OCI-LY7 (cell line): ENCODE data around the gene RADIL. TPM values are rescaled to one million over a fixed set of nuclear protein-coding genes. Genes with fewer than 3 reads are reported as not detected.

Experiments used
- BruUV-seq: library from RNA; stranded (reverse); fragments of 400-500 nt; replicated peaks from 2 replicates; lab custom pipeline; 2021; lab: Mats Ljungman, UMichigan
- CTCF ChIA-PET: fragments of 300-600 bp; sonication (Branson Sonifier 250); formaldehyde crosslinking; loops from one replicate; lab custom pipeline; 2022; ENCODE audit warnings: antibody characterized with exemption; ENCODE audit not compliant: unreplicated experiment; lab: Charles Lee
- POLR2A ChIA-PET: fragments of 300-600 bp; sonication (Branson Sonifier 250); formaldehyde crosslinking; loops from one replicate; lab custom pipeline; 2022; ENCODE audit warnings: antibody characterized with exemption; lab: Charles Lee
- DNase-seq: peaks from one replicate; pipeline ENCODE4 v3.0.0-alpha.2; 2015; ENCODE audit warnings: low spot score
- H2AFZ ChIP-seq: fragments of 200-600 bp; sonication (generic), shearing (Covaris generic); 2 replicates; pipeline ENCODE4 v1.6.1; 2014; ENCODE audit warnings: mild to moderate bottlenecking, antibody characterized with exemption, low read length, moderate library complexity
- H3K27ac ChIP-seq: fragments of 200-600 bp; sonication (generic); 2 replicates; pipeline ENCODE4 v1.5.1; 2014; ENCODE audit warnings: mixed run types, low read depth, mild to moderate bottlenecking, moderate library complexity, low read length, inconsistent platforms; ENCODE audit not compliant: poor library complexity, severe bottlenecking
- H3K36me3 ChIP-seq: fragments of 200-600 bp; sonication (generic); 2 replicates; pipeline ENCODE4 v1.6.1; 2014; ENCODE audit warnings: mild to moderate bottlenecking, antibody characterized with exemption, low read length, moderate library complexity, mixed read lengths; ENCODE audit not compliant: insufficient read depth
- H3K4me1 ChIP-seq: fragments of 200-600 bp; sonication (generic); 2 replicates; pipeline ENCODE4 v1.5.1; 2014; ENCODE audit warnings: mild to moderate bottlenecking, low read length; ENCODE audit not compliant: insufficient read depth, poor library complexity, severe bottlenecking
- H3K4me2 ChIP-seq: fragments of 200-600 bp; sonication (generic); 2 replicates; pipeline ENCODE4 v1.6.1; 2014; ENCODE audit warnings: mild to moderate bottlenecking, low read length
- H3K4me3 ChIP-seq: fragments of 200-600 bp; sonication (generic); 2 replicates; pipeline ENCODE4 v1.5.1; 2014; ENCODE audit warnings: mild to moderate bottlenecking, low read depth, low read length; ENCODE audit not compliant: poor library complexity, severe bottlenecking
- H3K79me2 ChIP-seq: fragments of 200-600 bp; sonication (generic); 2 replicates; pipeline ENCODE4 v1.6.1; 2016; ENCODE audit warnings: low read depth, mild to moderate bottlenecking, low read length, moderate library complexity, mixed read lengths; ENCODE audit not compliant: insufficient read depth
- H3K9me2 ChIP-seq: fragments of 200-600 bp; sonication (generic); 2 replicates; pipeline ENCODE4 v1.6.1; 2016; ENCODE audit warnings: mild to moderate bottlenecking, low read length, mixed read lengths; ENCODE audit not compliant: insufficient read depth
- H3K9me3 ChIP-seq: fragments of 200-600 bp; sonication (generic); 2 replicates; pipeline ENCODE4 v1.6.1; 2014; ENCODE audit warnings: mild to moderate bottlenecking, mixed run types, low read length, mixed read lengths
- H4K20me1 ChIP-seq: fragments of 200-600 bp; sonication (generic); 2 replicates; pipeline ENCODE4 v1.6.1; 2014; ENCODE audit warnings: mild to moderate bottlenecking, antibody characterized with exemption, low read length, moderate library complexity, mixed read lengths; ENCODE audit not compliant: insufficient read depth
- EZH2phosphoT487 ChIP-seq: fragments of 200-600 bp; sonication (generic); IDR thresholded peaks from 2 replicates; pipeline ENCODE4 v1.6.1; 2018; ENCODE audit warnings: low read depth, borderline replicate concordance, mild to moderate bottlenecking, mixed run types, antibody characterized with exemption, low read length, moderate library complexity, mixed read lengths
- intact Hi-C: fragments of 100-400 bp; cut with micrococcal nuclease; formaldehyde crosslinking; loops from one replicate; pipeline ENCODE4 v1.10.0; 2022; ENCODE audit not compliant: unreplicated experiment
- total RNA-seq, 2 experiments: library from RNA; depleted of rRNA in 1 of 2; stranded (reverse); fragments of >200 nt in 1 of 2; shearing (Covaris generic) in 1 of 2; gene quantifications; 2 replicates each; pipeline ENCODE4 v1.2.3, GENCODE V29; 2014 to 2022
- TF ChIP-seq, protein P1 (sequence below): fragments of 200-600 bp; sonication (generic); conservative IDR thresholded peaks from 2 replicates; pipeline ENCODE4 v1.5.1; 2014; ENCODE audit warnings: mild to moderate bottlenecking, antibody characterized with exemption, low read length, moderate library complexity, mixed read lengths

Gene RADIL
- total RNA-seq, 2 experiments from 2014 or later: 0.34 TPM; not detected in 1

DNA sequence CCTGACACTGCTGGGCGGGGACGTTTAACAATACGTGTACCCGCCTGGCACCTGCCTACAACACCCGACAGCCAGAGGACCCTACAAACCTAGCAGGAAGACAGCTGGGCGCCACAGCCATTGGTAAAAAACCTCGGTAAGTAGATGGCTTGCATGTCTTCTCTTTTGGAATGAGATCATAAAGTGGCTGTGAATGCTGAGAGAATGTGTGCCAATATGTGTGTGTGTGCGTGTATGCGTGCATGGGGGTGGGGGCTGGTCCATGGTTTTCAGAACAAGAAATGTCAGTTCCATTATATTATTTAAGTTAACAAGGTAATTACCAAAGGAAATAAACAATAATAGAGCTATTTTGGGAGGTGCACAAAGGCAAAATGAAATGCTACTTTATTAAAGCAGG lies 60.8 kb downstream of the RADIL start:
- H3K79me2 ChIP-seq: no peaks in the 10 kb centered on the region
- ChIA-PET CTCF (no interaction called here), POLR2A (no interaction called here)
- H3K9me3 ChIP-seq: no peaks in the 10 kb centered on the region
- no peak overlapping the region for H2AFZ ChIP-seq
- H3K4me2 ChIP-seq: no peak overlapping the region
- H3K4me3 ChIP-seq: no peak overlapping the region
- H3K4me1 ChIP-seq: no peaks in the 10 kb centered on the region
- no peaks in the 10 kb centered on the region for H3K9me2 ChIP-seq
- no peak for DNase-seq
- TF ChIP-seq EZH2phosphoT487: no peak
- TF ChIP-seq, protein P1, sequence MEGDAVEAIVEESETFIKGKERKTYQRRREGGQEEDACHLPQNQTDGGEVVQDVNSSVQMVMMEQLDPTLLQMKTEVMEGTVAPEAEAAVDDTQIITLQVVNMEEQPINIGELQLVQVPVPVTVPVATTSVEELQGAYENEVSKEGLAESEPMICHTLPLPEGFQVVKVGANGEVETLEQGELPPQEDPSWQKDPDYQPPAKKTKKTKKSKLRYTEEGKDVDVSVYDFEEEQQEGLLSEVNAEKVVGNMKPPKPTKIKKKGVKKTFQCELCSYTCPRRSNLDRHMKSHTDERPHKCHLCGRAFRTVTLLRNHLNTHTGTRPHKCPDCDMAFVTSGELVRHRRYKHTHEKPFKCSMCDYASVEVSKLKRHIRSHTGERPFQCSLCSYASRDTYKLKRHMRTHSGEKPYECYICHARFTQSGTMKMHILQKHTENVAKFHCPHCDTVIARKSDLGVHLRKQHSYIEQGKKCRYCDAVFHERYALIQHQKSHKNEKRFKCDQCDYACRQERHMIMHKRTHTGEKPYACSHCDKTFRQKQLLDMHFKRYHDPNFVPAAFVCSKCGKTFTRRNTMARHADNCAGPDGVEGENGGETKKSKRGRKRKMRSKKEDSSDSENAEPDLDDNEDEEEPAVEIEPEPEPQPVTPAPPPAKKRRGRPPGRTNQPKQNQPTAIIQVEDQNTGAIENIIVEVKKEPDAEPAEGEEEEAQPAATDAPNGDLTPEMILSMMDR: no peak
- intact Hi-C loops: no loop called here
- H3K27ac ChIP-seq: no peak overlapping the region
- no peaks in the 10 kb centered on the region for H3K36me3 ChIP-seq
- H4K20me1 ChIP-seq: no peaks in the 10 kb centered on the region
- no TSS peak for BruUV-seq

DNA sequence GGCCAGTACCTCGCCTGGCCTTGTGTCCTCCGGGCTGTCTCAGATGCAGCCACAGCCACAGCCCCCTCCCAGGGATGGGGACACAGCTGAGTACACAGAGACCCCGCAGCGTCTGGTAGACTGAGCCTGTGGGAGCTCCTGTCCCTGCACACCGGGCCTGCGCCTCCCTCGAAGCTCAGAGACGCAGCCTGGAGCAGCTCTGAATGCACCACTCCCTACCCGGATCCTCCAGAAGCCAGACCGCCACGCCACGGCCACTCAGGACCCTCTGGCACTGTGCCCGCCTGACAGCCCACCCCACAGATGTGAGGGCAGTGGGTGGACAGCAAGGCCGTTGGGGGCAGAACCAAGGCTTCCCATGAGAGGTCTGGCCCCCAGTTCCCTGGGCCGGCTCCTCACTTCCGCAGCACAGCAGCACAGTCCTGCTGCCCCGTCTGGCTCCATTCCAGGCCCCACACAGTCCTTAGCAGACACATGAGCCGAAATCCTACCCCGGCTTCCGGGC lies 62.5 kb downstream of the RADIL start:
- H3K9me3 ChIP-seq: no peaks in the 10 kb centered on the region
- intact Hi-C loops: no loop called here
- ChIA-PET CTCF (no interaction called here), POLR2A (no interaction called here)
- H3K4me1 ChIP-seq: no peaks in the 10 kb centered on the region
- H2AFZ ChIP-seq: no peak overlapping the region
- BruUV-seq: no TSS peak
- H4K20me1 ChIP-seq: no peaks in the 10 kb centered on the region
- H3K79me2 ChIP-seq: no peaks in the 10 kb centered on the region
- H3K4me3 ChIP-seq: no peak overlapping the region
- no peaks in the 10 kb centered on the region for H3K9me2 ChIP-seq
- DNase-seq: no peak
- no peak overlapping the region for H3K4me2 ChIP-seq
- TF ChIP-seq, protein P1: no peak
- TF ChIP-seq EZH2phosphoT487: no peak
- H3K36me3 ChIP-seq: no peaks in the 10 kb centered on the region
- no peak overlapping the region for H3K27ac ChIP-seq

DNA sequence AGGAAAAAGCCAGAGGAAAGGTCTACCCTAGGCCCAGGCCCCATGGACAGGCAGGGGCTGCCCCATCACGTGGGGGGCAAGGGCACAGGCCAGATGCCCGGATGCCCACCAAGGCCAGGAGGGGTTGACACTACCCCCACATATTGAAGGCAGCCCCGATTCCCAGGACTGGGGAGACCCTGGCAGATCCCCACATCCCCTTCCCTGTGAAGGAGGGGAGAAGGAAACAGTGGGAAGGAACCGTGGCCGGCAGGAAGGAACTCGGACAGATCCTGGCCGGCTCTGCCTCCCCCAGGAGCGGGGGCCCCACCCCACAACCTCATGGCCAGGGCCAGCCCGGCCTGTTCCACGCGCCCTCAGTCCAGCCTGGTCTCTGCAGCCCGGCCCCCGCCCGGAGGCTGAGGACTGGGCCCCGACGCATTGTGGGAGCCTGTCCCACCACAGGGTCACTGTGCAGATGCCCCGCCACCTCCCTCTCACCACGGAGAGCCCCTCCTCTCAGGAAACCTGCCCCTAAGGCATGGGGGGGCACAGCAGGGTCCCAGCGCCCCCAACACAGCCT lies 63.0 kb downstream of the RADIL start:
- Histone ChIP-seq H3K4me3 (no peak overlapping the region), H4K20me1 (no peaks in the 10 kb centered on the region), H3K4me2 (no peak overlapping the region), H3K36me3 (no peaks in the 10 kb centered on the region), H3K9me2 (no peaks in the 10 kb centered on the region), H3K27ac (no peak overlapping the region), H2AFZ (no peak overlapping the region), H3K79me2 (no peaks in the 10 kb centered on the region), H3K4me1 (no peaks in the 10 kb centered on the region), H3K9me3 (no peaks in the 10 kb centered on the region)
- CTCF ChIA-PET: no interaction called here
- intact Hi-C loops: no loop called here
- no TSS peak for BruUV-seq
- no peak for TF ChIP-seq EZH2phosphoT487
- TF ChIP-seq, protein P1: no peak
- POLR2A ChIA-PET: no interaction called here
- DNase-seq: no peak
